ENCODE measurements around the gene GYG1.

Gene GYG1

GRCh38 chr3:149010504-149010951 is 19.2 kb downstream of the GYG1 start:
- Histone ChIP-seq H3K9me3 (replicated peaks; ENCODE audit: insufficient read depth, low read length) (no peaks in the 10 kb centered on the region), H3K27ac (ENCODE audit: low read length) (no peak overlapping the region), H3K79me2 (ENCODE audit: low read length) (peaks cover 27% of the 10 kb centered on the region; the same call in 1 of the 2 replicates), H2AFZ (ENCODE audit: low read length) (no peak overlapping the region), H3K36me3 (replicated peaks; ENCODE audit: insufficient read depth, low read length) (peaks cover 14% of the 10 kb centered on the region; the same call in 1 of the 2 replicates), H3K9me2 (replicated peaks; ENCODE audit: insufficient read depth, low read length) (no peaks in the 10 kb centered on the region), H3K27me3 (replicated peaks; ENCODE audit: insufficient read depth, low read length) (no peaks in the 10 kb centered on the region), H4K20me1 (ENCODE audit: insufficient read depth, low read length) (no peaks in the 10 kb centered on the region), H3K4me3 (ENCODE audit: low read length) (no peak overlapping the region), H3F3A (ENCODE audit: insufficient read depth, low read length) (peaks cover 7% of the 10 kb centered on the region), H3K4me2 (ENCODE audit: low read depth, low read length) (no peak overlapping the region), H3K4me1 (ENCODE audit: low read length) (peaks cover 21% of the 10 kb centered on the region), H3K9ac (ENCODE audit: low read length) (no peak overlapping the region)
- TF ChIP-seq EZH2phosphoT487 (IDR thresholded peaks at IDR 0.05; ENCODE audit: low read length) (no peak), CTCF (IDR thresholded peaks at IDR 0.05; ENCODE audit: low read length) (no peak), EZH2 (optimal IDR thresholded peaks at IDR 0.05; ENCODE audit: low read depth, low read length) (no peak)
- no peak for DNase-seq

- TF ChIP-seq EZH2 (optimal IDR thresholded peaks at IDR 0.05; ENCODE audit: low read depth, low read length) = no peak
- TF ChIP-seq EZH2phosphoT487 (IDR thresholded peaks at IDR 0.05; ENCODE audit: low read length) = no peak
- no peak for TF ChIP-seq CTCF (IDR thresholded peaks at IDR 0.05; ENCODE audit: low read length)
- H3K27me3 ChIP-seq (replicated peaks; ENCODE audit: insufficient read depth, low read length) = no peaks in the 10 kb centered on the region
- peaks cover 14% of the 10 kb centered on the region; the same call in 1 of the 2 replicates for H3K36me3 ChIP-seq (replicated peaks; ENCODE audit: insufficient read depth, low read length)
- H3F3A ChIP-seq (ENCODE audit: insufficient read depth, low read length) = peaks cover 7% of the 10 kb centered on the region
- no peak overlapping the region for H3K9ac ChIP-seq (ENCODE audit: low read length)
- no peaks in the 10 kb centered on the region for H3K9me2 ChIP-seq (replicated peaks; ENCODE audit: insufficient read depth, low read length)
- H4K20me1 ChIP-seq (ENCODE audit: insufficient read depth, low read length) = no peaks in the 10 kb centered on the region
- no peak overlapping the region for H3K4me2 ChIP-seq (ENCODE audit: low read depth, low read length)
- DNase-seq = no peak
- no peak overlapping the region for H3K4me3 ChIP-seq (ENCODE audit: low read length)
- no peak overlapping the region for H3K27ac ChIP-seq (ENCODE audit: low read length)
- H3K4me1 ChIP-seq (ENCODE audit: low read length) = peaks cover 21% of the 10 kb centered on the region
- no peak overlapping the region for H2AFZ ChIP-seq (ENCODE audit: low read length)
- peaks cover 25% of the 10 kb centered on the region; the same call in 1 of the 2 replicates for H3K79me2 ChIP-seq (ENCODE audit: low read length)
- H3K9me3 ChIP-seq (replicated peaks; ENCODE audit: insufficient read depth, low read length) = no peaks in the 10 kb centered on the region
Measured at GRCh38 chr3:149010966-149011365, 19.6 kb downstream of the GYG1 start.

- Histone ChIP-seq H3K27ac (ENCODE audit: low read length) (no peak overlapping the region), H3K4me3 (ENCODE audit: low read length) (no peak overlapping the region), H3K9me3 (replicated peaks; ENCODE audit: insufficient read depth, low read length) (no peaks in the 10 kb centered on the region), H3K9me2 (replicated peaks; ENCODE audit: insufficient read depth, low read length) (no peaks in the 10 kb centered on the region), H4K20me1 (ENCODE audit: insufficient read depth, low read length) (no peaks in the 10 kb centered on the region), H3K4me2 (ENCODE audit: low read depth, low read length) (no peak overlapping the region), H3K27me3 (replicated peaks; ENCODE audit: insufficient read depth, low read length) (no peaks in the 10 kb centered on the region), H3K36me3 (replicated peaks; ENCODE audit: insufficient read depth, low read length) (peaks cover 14% of the 10 kb centered on the region; the same call in 1 of the 2 replicates), H3K79me2 (ENCODE audit: low read length) (peaks cover 25% of the 10 kb centered on the region; the same call in 1 of the 2 replicates), H2AFZ (ENCODE audit: low read length) (no peak overlapping the region), H3K4me1 (ENCODE audit: low read length) (peaks cover 21% of the 10 kb centered on the region), H3F3A (ENCODE audit: insufficient read depth, low read length) (peaks cover 7% of the 10 kb centered on the region), H3K9ac (ENCODE audit: low read length) (no peak overlapping the region)
- TF ChIP-seq CTCF (IDR thresholded peaks at IDR 0.05; ENCODE audit: low read length) = no peak
- no peak for TF ChIP-seq EZH2 (optimal IDR thresholded peaks at IDR 0.05; ENCODE audit: low read depth, low read length)
- no peak for TF ChIP-seq EZH2phosphoT487 (IDR thresholded peaks at IDR 0.05; ENCODE audit: low read length)
- no peak for DNase-seq
Measured at GRCh38 chr3:149011676-149012075, 20.3 kb downstream of the GYG1 start.
